ENCODE data around the gene SLC29A1.

DNA sequence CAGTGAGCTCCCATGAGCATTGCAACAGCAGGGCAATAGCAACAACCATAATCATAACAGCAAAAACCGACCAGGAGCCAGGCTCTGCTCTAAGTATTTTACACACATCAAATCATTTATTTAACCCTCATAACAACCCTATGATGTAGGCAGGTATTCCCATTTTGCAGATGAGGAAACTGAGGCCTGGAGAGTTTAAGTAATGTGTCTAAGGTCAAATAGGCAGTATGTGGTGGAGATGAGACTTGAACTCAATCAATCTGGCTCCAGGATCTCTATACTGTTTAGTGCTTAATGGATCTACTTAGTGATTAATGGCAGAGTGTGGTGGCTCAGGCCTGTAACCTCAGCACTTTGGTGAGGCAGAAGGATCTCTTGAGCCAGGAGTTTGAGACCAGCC lies 50.2 kb downstream of the SLC29A1 start:
- TF ChIP-seq, protein P1, sequence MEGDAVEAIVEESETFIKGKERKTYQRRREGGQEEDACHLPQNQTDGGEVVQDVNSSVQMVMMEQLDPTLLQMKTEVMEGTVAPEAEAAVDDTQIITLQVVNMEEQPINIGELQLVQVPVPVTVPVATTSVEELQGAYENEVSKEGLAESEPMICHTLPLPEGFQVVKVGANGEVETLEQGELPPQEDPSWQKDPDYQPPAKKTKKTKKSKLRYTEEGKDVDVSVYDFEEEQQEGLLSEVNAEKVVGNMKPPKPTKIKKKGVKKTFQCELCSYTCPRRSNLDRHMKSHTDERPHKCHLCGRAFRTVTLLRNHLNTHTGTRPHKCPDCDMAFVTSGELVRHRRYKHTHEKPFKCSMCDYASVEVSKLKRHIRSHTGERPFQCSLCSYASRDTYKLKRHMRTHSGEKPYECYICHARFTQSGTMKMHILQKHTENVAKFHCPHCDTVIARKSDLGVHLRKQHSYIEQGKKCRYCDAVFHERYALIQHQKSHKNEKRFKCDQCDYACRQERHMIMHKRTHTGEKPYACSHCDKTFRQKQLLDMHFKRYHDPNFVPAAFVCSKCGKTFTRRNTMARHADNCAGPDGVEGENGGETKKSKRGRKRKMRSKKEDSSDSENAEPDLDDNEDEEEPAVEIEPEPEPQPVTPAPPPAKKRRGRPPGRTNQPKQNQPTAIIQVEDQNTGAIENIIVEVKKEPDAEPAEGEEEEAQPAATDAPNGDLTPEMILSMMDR (IDR thresholded peaks at IDR 0.05) = no peak
- TF ChIP-seq POLR2A (IDR thresholded peaks at IDR 0.05) = no peak
